K562 (cell line): ENCODE data around the gene LEO1. TPM values are rescaled to one million over a fixed set of nuclear protein-coding genes. Genes with fewer than 3 reads are reported as not detected.

Experiments
- BCOR ChIP-seq: fragments of 450-650 bp; IDR thresholded peaks from 2 replicates; pipeline ENCODE4 v1.6.1; 2016
- FOXA3 ChIP-seq, 2 experiments: fragments of 450-650 bp in 1 of 2; sonication (generic) in 1 of 2; formaldehyde crosslinking; IDR thresholded peaks in 1 of 2; conservative IDR thresholded peaks in 1 of 2; 2 replicates each; pipeline versions ENCODE4 v1.4.0 to v1.8.0; 2020 to 2022; ENCODE audit warnings: mild to moderate bottlenecking in 2 of 2, missing genetic modification reagents in 1 of 2
- FOXK2 ChIP-seq, 2 experiments: fragments of 450-650 bp; IDR thresholded peaks in 1 of 2; conservative IDR thresholded peaks in 1 of 2; 2 replicates each; pipeline ENCODE4 v1.6.1; 2016; ENCODE audit warnings: low read depth in 2 of 2, mild to moderate bottlenecking in 1 of 2
- HDGF ChIP-seq: fragments of 450-650 bp; IDR thresholded peaks from 2 replicates; pipeline ENCODE4 v1.6.1; 2016
- HNRNPH1 ChIP-seq: fragments of 200-400 bp; formaldehyde crosslinking; optimal IDR thresholded peaks from 2 replicates; pipeline ENCODE3; 2017; ENCODE audit warnings: low read depth, mild to moderate bottlenecking, low read length, moderate library complexity
- KDM1A ChIP-seq, 2 experiments: fragments of 450-650 bp; IDR thresholded peaks; 2 replicates each; pipeline ENCODE4 v1.6.1; 2016; ENCODE audit warnings: mild to moderate bottlenecking in 2 of 2
- MEF2D ChIP-seq: conservative IDR thresholded peaks from 2 replicates; pipeline ENCODE4 v1.6.1; 2016; ENCODE audit warnings: low read depth, missing genetic modification characterization, missing compliant biosample characterization
- RAD21 ChIP-seq, 2 experiments: fragments of 250-450 bp in 1 of 2; fragments of 450-650 bp in 1 of 2; sonication (Bioruptor Pico) in 1 of 2; formaldehyde crosslinking in 1 of 2; IDR thresholded peaks in 1 of 2; conservative IDR thresholded peaks in 1 of 2; 2 replicates each; pipeline versions ENCODE4 v1.4.0 to v1.8.0; 2020 to 2022; ENCODE audit warnings: mild to moderate bottlenecking in 2 of 2, moderate library complexity in 1 of 2
- RBM22 ChIP-seq: fragments of 200-400 bp; formaldehyde crosslinking; IDR thresholded peaks from 2 replicates; pipeline ENCODE4 v1.6.1; 2018; ENCODE audit warnings: low read length, low read depth; ENCODE audit not compliant: poor library complexity, severe bottlenecking
- TARDBP ChIP-seq: fragments of 450-650 bp; IDR thresholded peaks from 2 replicates; pipeline ENCODE4 v1.6.1; 2016
- U2AF2 ChIP-seq: fragments of 200-400 bp; formaldehyde crosslinking; optimal IDR thresholded peaks from 2 replicates; pipeline ENCODE3; 2017; ENCODE audit warnings: low read depth, mild to moderate bottlenecking, low read length
- ZNF354B ChIP-seq: fragments of 250-450 bp; sonication (Bioruptor Pico); IDR thresholded peaks from 2 replicates; pipeline ENCODE4 v1.4.0; 2020
- ZNF561 ChIP-seq: fragments of 450-650 bp; formaldehyde crosslinking; conservative IDR thresholded peaks from 2 replicates; pipeline ENCODE4 v1.4.0; 2020; ENCODE audit warnings: mild to moderate bottlenecking, moderate library complexity
- ZNF75A ChIP-seq: fragments of 450-650 bp; formaldehyde crosslinking; IDR thresholded peaks from 2 replicates; pipeline ENCODE4 v1.4.0; 2020; ENCODE audit warnings: mild to moderate bottlenecking
- polyA plus RNA-seq, 8 experiments: library from polyadenylated mRNA; depleted of rRNA in 4 of 8; stranded (reverse) in 5 of 8; unstranded in 3 of 8; fragments of >200 nt; fragmentation: Nextera tagmentation in 2 of 8; fragmentation: Illumina TruSeq in 1 of 8; extraction: Ambion mirVana in 2 of 8; extraction: Trizol in 1 of 8; gene quantifications; 2 replicates each; pipeline versions ENCODE4 v1.2.1 to v1.2.3, GENCODE V29; 2011 to 2014; ENCODE audit warnings: inconsistent platforms in 1 of 8, missing spikeins in 1 of 8
- total RNA-seq, 7 experiments: library from RNA; depleted of rRNA in 6 of 7; stranded (reverse); fragments of >200 nt in 6 of 7; fragmentation: Illumina TruSeq in 2 of 7; extraction: Trizol in 2 of 7; gene quantifications; 2 replicates each; pipeline versions ENCODE4 v1.2.1 to v1.2.3, GENCODE V29; 2011 to 2021; ENCODE audit warnings: low replicate concordance in 1 of 7
- TF ChIP-seq, protein P1 (sequence below): fragments of 250-450 bp; sonication (Bioruptor Pico); IDR thresholded peaks from 2 replicates; pipeline ENCODE4 v1.5.0; 2021; ENCODE audit warnings: mild to moderate bottlenecking, moderate library complexity
- TF ChIP-seq, protein P2 (sequence below): sonication (generic); formaldehyde crosslinking; IDR thresholded peaks from 2 replicates; pipeline ENCODE4 v1.8.0; 2023; ENCODE audit warnings: mild to moderate bottlenecking, missing genetic modification reagents
- TF ChIP-seq, protein P3 (sequence below): fragments of 450-650 bp; formaldehyde crosslinking; conservative IDR thresholded peaks from 2 replicates; pipeline ENCODE4 v1.4.0; 2022; ENCODE audit warnings: mild to moderate bottlenecking, missing genetic modification characterization
- TF ChIP-seq, protein P4 (sequence below): fragments of 450-650 bp; formaldehyde crosslinking; IDR thresholded peaks from 2 replicates; pipeline ENCODE4 v1.4.0; 2020; ENCODE audit warnings: mild to moderate bottlenecking, moderate library complexity
- TF ChIP-seq, protein P5 (sequence below): fragments of 450-650 bp; IDR thresholded peaks from 2 replicates; pipeline ENCODE4 v1.6.1; 2016

The LEO1 gene
- total and polyA plus RNA-seq, 9 of the 15 experiments (the other 6 are each of a cell fraction or from before 2014, with no cell fraction given): 8.4 to 48.3 (median 37.9) TPM

DNA sequence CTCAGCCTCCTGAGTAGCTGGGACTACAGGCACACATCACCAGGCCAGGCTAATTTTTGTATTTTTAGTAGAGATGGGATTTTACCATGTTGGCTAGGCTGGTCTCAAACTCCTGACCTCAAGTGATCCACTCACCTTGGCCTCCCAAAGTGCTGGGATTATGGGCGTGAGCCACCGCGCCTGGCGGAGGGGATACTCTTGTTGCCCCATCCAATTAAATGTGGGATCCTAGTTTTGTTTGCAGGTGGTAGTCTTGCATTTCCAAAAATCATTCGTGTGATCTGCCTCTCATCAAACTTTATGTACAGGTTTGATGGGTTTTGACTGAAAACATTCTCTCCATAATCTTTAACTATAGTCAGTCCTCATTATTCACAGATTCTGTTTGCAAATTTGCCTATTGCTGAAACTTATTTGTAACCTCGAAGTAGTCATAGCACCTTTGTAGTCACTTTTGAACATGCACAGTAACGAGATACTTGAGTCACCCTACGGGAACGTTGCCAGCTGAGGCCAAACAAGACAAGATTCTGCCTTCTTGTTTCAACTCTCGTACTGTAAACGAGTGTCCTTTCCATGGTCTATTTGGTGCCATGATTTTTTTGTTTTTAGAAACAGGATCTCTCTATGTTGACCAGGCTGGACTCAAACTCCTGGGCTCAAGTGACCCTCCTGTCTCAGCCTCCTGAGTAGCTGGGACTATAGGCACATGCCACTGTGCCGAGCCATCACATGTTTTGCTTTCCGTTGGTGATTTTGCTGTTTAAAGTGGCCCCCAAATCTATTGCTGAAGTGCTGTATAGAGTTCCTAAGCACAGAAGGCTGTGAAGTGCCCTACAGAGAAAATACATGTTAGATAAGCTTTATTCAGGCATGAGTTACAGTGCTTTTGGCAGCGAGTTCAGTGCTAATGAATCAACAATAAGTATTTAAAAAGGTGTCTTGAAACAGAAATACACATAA is 39.3 kb upstream of the LEO1 start (continued):
- TF ChIP-seq, protein P1, sequence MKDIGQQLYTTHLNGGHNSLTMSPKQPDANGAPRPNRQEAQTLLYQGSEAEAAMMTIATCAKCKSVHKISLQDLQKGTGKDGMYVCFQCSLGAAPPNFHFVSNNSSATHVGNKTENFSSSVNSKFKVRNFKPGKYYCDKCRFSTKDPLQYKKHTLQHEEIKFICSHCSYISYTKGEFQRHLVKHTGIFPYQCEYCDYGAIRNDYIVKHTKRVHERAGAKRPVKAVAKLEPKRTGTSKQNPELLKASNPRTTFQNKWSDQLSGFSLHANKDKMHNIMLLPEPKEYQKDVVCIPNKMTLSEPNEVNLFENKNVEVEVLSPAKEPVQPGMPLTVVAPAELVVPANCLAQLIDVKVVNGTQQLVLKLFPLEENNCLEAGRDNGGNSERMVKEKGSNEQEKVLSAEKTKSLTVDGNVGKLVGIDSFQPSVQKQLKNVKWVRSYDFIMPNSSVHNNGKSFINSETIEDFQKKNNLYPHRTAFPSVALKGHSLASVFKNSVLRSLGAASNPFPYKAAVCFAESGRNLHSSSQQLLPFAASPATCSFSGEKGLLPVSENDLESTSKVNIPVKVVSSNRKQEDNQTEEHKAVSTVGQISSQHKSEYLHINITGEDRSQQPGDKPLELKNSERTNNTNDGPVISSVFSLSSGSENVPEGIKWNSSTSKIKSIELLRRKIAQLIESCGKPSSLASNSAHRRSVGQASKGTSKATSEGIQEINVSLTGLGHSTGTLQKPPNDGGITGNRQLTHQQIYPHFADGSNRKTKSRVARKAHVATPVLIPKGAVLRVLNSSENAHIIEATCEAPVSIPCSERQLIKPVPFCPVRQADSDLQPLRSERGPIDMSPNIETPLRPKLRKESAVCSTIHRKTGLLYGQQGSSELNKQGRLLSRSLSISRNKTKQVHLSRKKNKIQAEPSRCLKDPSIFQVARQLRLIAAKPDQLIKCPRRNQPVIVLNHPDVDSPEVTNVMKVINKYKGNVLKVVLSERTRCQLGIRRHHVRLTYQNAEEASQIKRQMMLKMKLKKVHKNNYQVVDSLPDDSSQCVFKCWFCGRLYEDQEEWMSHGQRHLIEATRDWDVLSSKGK (CRISPR knock-in tag): no peak
- TF ChIP-seq RBM22: no peak
- TF ChIP-seq, protein P2, sequence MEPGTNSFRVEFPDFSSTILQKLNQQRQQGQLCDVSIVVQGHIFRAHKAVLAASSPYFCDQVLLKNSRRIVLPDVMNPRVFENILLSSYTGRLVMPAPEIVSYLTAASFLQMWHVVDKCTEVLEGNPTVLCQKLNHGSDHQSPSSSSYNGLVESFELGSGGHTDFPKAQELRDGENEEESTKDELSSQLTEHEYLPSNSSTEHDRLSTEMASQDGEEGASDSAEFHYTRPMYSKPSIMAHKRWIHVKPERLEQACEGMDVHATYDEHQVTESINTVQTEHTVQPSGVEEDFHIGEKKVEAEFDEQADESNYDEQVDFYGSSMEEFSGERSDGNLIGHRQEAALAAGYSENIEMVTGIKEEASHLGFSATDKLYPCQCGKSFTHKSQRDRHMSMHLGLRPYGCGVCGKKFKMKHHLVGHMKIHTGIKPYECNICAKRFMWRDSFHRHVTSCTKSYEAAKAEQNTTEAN (CRISPR knock-in tag): no peak
- TF ChIP-seq HNRNPH1: no peak
- TF ChIP-seq, protein P3, sequence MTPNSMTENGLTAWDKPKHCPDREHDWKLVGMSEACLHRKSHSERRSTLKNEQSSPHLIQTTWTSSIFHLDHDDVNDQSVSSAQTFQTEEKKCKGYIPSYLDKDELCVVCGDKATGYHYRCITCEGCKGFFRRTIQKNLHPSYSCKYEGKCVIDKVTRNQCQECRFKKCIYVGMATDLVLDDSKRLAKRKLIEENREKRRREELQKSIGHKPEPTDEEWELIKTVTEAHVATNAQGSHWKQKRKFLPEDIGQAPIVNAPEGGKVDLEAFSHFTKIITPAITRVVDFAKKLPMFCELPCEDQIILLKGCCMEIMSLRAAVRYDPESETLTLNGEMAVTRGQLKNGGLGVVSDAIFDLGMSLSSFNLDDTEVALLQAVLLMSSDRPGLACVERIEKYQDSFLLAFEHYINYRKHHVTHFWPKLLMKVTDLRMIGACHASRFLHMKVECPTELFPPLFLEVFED: no peak
- no peak for TF ChIP-seq TARDBP
- TF ChIP-seq RAD21 (CRISPR knock-in tag; conservative IDR thresholded peaks at IDR 0.05 in 1 of 2, IDR thresholded peaks at IDR 0.05 in 1 of 2): no peak
- TF ChIP-seq, protein P4, sequence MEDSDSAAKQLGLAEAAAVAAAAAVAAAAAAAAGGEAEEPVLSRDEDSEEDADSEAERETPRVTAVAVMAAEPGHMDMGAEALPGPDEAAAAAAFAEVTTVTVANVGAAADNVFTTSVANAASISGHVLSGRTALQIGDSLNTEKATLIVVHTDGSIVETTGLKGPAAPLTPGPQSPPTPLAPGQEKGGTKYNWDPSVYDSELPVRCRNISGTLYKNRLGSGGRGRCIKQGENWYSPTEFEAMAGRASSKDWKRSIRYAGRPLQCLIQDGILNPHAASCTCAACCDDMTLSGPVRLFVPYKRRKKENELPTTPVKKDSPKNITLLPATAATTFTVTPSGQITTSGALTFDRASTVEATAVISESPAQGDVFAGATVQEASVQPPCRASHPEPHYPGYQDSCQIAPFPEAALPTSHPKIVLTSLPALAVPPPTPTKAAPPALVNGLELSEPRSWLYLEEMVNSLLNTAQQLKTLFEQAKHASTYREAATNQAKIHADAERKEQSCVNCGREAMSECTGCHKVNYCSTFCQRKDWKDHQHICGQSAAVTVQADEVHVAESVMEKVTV (CRISPR knock-in tag): no peak
- TF ChIP-seq FOXK2 (conservative IDR thresholded peaks at IDR 0.05 in 1 of 2, IDR thresholded peaks at IDR 0.05 in 1 of 2; ENCODE audit: low read depth in 2 of 2): no peak
- TF ChIP-seq ZNF561 (CRISPR knock-in tag): no peak
- TF ChIP-seq BCOR: no peak
- no peak for TF ChIP-seq U2AF2
- no peak for TF ChIP-seq MEF2D
- TF ChIP-seq ZNF75A (CRISPR knock-in tag): no peak
- no peak for TF ChIP-seq KDM1A (IDR thresholded peaks at IDR 0.05)
- TF ChIP-seq FOXA3 (CRISPR knock-in tag; conservative IDR thresholded peaks at IDR 0.05 in 1 of 2, IDR thresholded peaks at IDR 0.05 in 1 of 2): no peak
- TF ChIP-seq, protein P5, sequence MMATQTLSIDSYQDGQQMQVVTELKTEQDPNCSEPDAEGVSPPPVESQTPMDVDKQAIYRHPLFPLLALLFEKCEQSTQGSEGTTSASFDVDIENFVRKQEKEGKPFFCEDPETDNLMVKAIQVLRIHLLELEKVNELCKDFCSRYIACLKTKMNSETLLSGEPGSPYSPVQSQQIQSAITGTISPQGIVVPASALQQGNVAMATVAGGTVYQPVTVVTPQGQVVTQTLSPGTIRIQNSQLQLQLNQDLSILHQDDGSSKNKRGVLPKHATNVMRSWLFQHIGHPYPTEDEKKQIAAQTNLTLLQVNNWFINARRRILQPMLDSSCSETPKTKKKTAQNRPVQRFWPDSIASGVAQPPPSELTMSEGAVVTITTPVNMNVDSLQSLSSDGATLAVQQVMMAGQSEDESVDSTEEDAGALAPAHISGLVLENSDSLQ: no peak
- TF ChIP-seq HDGF: no peak
- no peak for TF ChIP-seq ZNF354B
